Thyroid gland (tissue), 4 donors: ENCODE results near the gene DFFB.

Experiments used
- CTCF ChIP-seq, 6 experiments: fragments of 200-600 bp in 3 of 6; fragments of 450-650 bp in 3 of 6; sonication (generic) in 3 of 6; IDR thresholded peaks; one replicate each; pipeline ENCODE4 v1.5.1; 2016 to 2019; ENCODE audit warnings: antibody characterized with exemption in 6 of 6, mild to moderate bottlenecking in 2 of 6, inconsistent platforms in 1 of 6, moderate library complexity in 1 of 6
- POLR2A ChIP-seq, 2 donors: fragments of 450-650 bp; IDR thresholded peaks; one replicate each; pipeline ENCODE4 v1.6.1; 2017; ENCODE audit warnings: antibody characterized with exemption in 2 of 2, mild to moderate bottlenecking in 2 of 2, moderate library complexity in 1 of 2

- TF ChIP-seq POLR2A (IDR thresholded peaks at IDR 0.05) = no peak
- TF ChIP-seq CTCF (IDR thresholded peaks at IDR 0.05) = no peak
These were observed 35.8 kb upstream of the DFFB start for GRCh38 chr1:3821447-3821846.
